ENCODE data around the gene CCR1. TPM values are rescaled to one million over a fixed set of nuclear protein-coding genes. Genes with fewer than 3 reads are reported as not detected.

Gene CCR1
- total RNA-seq, 1 donor from 2014 or later: 1.3 TPM

DNA sequence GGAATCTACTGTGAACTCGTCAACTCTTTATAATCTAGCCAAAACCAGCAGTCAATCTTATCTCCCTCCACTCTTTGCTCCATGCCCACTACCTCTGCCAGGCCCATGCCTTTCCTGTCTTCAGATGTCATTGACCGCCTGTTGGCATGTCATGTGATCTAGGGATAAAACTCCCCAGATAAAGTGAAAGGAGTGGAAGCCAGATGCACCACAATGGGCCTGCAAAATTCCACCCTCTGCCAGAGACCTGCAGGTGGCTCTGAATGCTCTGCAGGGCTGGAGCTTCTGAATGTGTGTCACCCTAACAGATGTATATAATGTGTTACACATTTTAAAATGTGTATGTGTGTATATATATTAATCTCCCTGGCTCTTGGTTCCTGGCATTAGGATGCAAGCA, 31.8 kb upstream of the CCR1 start:
- TF ChIP-seq, protein P1, sequence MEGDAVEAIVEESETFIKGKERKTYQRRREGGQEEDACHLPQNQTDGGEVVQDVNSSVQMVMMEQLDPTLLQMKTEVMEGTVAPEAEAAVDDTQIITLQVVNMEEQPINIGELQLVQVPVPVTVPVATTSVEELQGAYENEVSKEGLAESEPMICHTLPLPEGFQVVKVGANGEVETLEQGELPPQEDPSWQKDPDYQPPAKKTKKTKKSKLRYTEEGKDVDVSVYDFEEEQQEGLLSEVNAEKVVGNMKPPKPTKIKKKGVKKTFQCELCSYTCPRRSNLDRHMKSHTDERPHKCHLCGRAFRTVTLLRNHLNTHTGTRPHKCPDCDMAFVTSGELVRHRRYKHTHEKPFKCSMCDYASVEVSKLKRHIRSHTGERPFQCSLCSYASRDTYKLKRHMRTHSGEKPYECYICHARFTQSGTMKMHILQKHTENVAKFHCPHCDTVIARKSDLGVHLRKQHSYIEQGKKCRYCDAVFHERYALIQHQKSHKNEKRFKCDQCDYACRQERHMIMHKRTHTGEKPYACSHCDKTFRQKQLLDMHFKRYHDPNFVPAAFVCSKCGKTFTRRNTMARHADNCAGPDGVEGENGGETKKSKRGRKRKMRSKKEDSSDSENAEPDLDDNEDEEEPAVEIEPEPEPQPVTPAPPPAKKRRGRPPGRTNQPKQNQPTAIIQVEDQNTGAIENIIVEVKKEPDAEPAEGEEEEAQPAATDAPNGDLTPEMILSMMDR (conservative IDR thresholded peaks at IDR 0.05): no peak
- H3K27me3 Mint-ChIP-seq: peaks cover 50% of the 10 kb centered on the region
- no peak for DNase-seq (ENCODE audit: extremely low spot score, unreplicated experiment)
- H3K36me3 Mint-ChIP-seq: no peaks in the 10 kb centered on the region
- no peaks in the 10 kb centered on the region for H3K9me3 Mint-ChIP-seq
- H3K4me3 Mint-ChIP-seq: no peak overlapping the region
- H3K27ac Mint-ChIP-seq: no peak overlapping the region
- no peaks in the 10 kb centered on the region for H3K4me1 Mint-ChIP-seq (ENCODE audit: unreplicated experiment)

DNA sequence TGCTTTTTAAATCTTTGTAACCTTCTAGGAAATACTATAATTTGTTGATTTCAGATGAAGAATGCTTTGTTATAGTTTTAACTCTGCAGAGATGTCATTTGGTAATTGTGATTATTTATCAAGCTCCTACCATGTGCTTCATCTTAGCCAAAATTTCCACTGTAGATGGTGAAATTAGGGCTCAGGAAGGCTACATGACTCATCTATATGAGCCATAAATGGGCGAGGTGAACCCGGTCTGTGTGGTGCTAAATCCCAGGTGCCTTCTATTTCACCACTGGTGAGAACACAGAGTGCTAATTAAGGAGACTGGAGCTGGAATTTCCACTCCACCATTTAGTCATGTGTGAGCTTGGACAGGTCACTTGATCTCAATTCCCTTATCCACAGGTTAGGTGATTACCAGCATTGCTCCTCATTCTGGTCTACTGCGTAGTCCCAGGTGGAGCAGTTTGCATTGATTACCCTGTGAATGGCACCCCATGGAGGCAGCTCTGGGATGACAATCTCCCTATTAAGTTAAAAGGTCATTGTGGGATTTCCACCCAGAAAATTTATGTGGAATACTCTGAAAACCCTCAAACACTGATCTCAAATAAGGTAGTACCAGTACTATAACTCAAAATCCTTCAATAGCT, 31.3 kb upstream of the CCR1 start:
- no peak overlapping the region for H3K4me3 Mint-ChIP-seq
- DNase-seq (ENCODE audit: extremely low spot score, unreplicated experiment): no peak
- H3K36me3 Mint-ChIP-seq: no peaks in the 10 kb centered on the region
- TF ChIP-seq, protein P1 (conservative IDR thresholded peaks at IDR 0.05): no peak
- H3K27ac Mint-ChIP-seq: no peak overlapping the region
- H3K27me3 Mint-ChIP-seq: peaks cover 54% of the 10 kb centered on the region
- H3K4me1 Mint-ChIP-seq (ENCODE audit: unreplicated experiment): no peaks in the 10 kb centered on the region
- no peaks in the 10 kb centered on the region for H3K9me3 Mint-ChIP-seq

DNA sequence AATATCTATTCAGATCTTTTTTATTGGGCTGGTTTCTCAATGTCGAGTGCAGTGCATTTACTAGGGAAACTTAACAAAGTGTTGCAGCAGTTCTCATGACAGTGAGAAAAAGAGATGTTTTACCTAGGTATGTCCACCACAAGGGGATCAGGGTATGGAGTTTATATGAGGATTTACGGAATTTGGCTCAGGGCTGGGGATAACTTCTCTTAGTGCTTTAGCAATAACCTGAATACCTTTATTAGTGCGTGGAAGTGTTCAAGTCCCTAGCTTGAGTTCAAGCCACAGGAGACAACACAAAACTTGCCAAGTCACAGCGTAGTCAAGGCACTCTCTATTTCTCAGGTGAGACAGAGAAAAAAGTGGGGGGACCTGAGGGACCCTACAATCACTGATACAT, 30.3 kb upstream of the CCR1 start:
- DNase-seq (ENCODE audit: extremely low spot score, unreplicated experiment): no peak
- no peaks in the 10 kb centered on the region for H3K36me3 Mint-ChIP-seq
- TF ChIP-seq, protein P1 (conservative IDR thresholded peaks at IDR 0.05): no peak
- H3K9me3 Mint-ChIP-seq: no peaks in the 10 kb centered on the region
- no peak overlapping the region for H3K4me3 Mint-ChIP-seq
- H3K27ac Mint-ChIP-seq: no peak overlapping the region
- peaks cover 55% of the 10 kb centered on the region for H3K27me3 Mint-ChIP-seq
- H3K4me1 Mint-ChIP-seq (ENCODE audit: unreplicated experiment): no peaks in the 10 kb centered on the region

DNA sequence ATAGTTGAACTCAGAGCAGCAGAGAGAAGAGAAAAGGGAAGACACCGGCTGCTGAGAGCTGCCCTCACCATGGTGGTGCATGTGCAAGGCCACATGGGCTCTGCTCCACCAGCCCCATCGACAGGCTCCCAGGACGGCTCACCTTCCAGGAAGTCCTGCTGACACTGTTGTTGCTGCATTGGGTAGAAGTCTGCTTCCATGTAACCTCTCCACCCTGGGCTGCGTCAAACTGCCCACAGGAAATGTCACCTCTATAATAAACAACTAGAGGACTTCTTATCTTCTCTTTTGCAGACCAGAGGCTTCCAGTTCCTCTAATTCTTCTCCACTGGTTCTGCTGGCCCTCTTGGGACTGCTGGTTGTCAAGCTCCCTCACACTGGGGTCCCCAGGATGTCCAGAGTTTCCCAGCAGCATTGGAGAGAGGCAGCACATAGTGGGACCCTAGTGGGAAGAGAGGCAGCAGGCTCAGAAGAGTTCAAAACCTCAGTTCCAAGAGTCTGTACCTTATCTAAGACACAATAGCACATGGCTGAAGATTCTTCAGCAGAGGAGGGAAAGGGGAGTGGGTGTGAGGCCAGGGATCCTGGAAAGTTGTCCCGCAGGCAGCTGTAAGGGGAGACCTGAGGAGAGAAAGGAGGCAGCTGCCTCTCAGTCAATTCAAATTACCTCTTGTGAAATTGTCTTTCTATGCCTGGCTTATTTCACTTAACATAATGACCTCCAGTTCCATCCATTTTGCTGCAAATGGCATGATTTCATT, 28.4 kb upstream of the CCR1 start:
- TF ChIP-seq, protein P1 (conservative IDR thresholded peaks at IDR 0.05): no peak
- H3K27me3 Mint-ChIP-seq: peaks cover 57% of the 10 kb centered on the region
- no peaks in the 10 kb centered on the region for H3K9me3 Mint-ChIP-seq
- no peaks in the 10 kb centered on the region for H3K36me3 Mint-ChIP-seq
- H3K4me3 Mint-ChIP-seq: no peak overlapping the region
- H3K4me1 Mint-ChIP-seq (ENCODE audit: unreplicated experiment): no peaks in the 10 kb centered on the region
- no peak overlapping the region for H3K27ac Mint-ChIP-seq
- DNase-seq (ENCODE audit: extremely low spot score, unreplicated experiment): no peak

DNA sequence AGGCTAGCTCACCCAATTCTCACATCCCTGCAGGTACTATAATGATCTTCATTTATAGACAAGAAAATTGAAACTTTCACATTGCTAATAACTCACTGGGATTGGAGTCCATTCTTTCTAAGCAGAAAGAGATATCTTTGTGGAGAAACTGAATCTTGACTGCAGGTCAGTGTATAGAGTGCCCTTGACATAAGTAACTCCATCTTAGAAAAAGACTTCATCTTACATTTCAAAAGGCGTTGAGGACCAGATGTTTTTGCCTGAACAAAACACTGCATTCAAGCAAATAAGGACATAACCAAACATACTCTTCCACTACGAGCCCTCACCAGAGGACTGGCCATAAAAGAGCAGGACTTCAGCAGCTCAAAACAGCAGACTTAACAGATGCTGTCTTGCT, 27.3 kb upstream of the CCR1 start:
- peaks cover 57% of the 10 kb centered on the region for H3K27me3 Mint-ChIP-seq
- H3K4me1 Mint-ChIP-seq (ENCODE audit: unreplicated experiment): no peaks in the 10 kb centered on the region
- H3K4me3 Mint-ChIP-seq: no peak overlapping the region
- H3K36me3 Mint-ChIP-seq: no peaks in the 10 kb centered on the region
- H3K27ac Mint-ChIP-seq: no peak overlapping the region
- TF ChIP-seq, protein P1 (conservative IDR thresholded peaks at IDR 0.05): no peak
- DNase-seq (ENCODE audit: extremely low spot score, unreplicated experiment): no peak
- H3K9me3 Mint-ChIP-seq: no peaks in the 10 kb centered on the region

All from type B pancreatic cell (in vitro differentiated cells).